Hippocampal formation (tissue), 2 donors: ENCODE measurements around the gene ASL.
"Not testable (repeated sequence)": the region's sequence is repeated elsewhere in the genome, so short reads cannot be mapped to it uniquely, and the experiment has no call there.

ENCODE experiments used
- DNase-seq, 2 donors: peaks; one replicate each; lab custom pipeline; 2025; lab: John Stamatoyannopoulos, UW

The ASL gene

GRCh38 chr7:66119245-66119850 lies 43.7 kb downstream of the ASL start:
- no peak for DNase-seq

- no peak for DNase-seq
Measured at GRCh38 chr7:66123175-66123528, 47.5 kb downstream of the ASL start.

- DNase-seq, result not testable (repeated sequence)
Measured at GRCh38 chr7:66124569-66124861, 48.9 kb downstream of the ASL start.

GRCh38 chr7:66125052-66125694 lies 49.6 kb downstream of the ASL start:
- DNase-seq, result no peak

- DNase-seq, result not testable (repeated sequence)
Measured at GRCh38 chr7:66125781-66126352, 50.2 kb downstream of the ASL start.

- not testable (repeated sequence) for DNase-seq
Measured at GRCh38 chr7:66127172-66127571, 51.6 kb downstream of the ASL start.

- DNase-seq, result no peak
Measured at GRCh38 chr7:66138994-66139752, 63.6 kb downstream of the ASL start.

- peak; percentile 47 to 50 for DNase-seq
Measured at GRCh38 chr7:66140924-66141323, 65.3 kb downstream of the ASL start.

GRCh38 chr7:66142334-66142733 lies 66.7 kb downstream of the ASL start:
- DNase-seq, result no peak

GRCh38 chr7:66142996-66143395 lies 67.4 kb downstream of the ASL start:
- DNase-seq, result no peak
